Stimulated activated CD8-positive, alpha-beta memory T cell treated with anti-CD3 and anti-CD28 coated beads, Interleukin-2, amount 100 ng/mL, for 1 hour (primary cell): ENCODE results near the gene RBM15B.

ENCODE experiments used
- DNase-seq, 2 donors: peaks; one replicate each; pipeline ENCODE4 v3.0.0-alpha.2; 2020; ENCODE audit warnings: low read depth in 2 of 2

Gene RBM15B

GRCh38 chr3:51391566-51392354 is 675 bp downstream of the RBM15B start:
- no peak for DNase-seq

- DNase-seq: no peak
Measured at GRCh38 chr3:51392355-51393133, 1.5 kb downstream of the RBM15B start.

- no peak for DNase-seq
Measured at GRCh38 chr3:51393134-51393495, 2.0 kb downstream of the RBM15B start.

GRCh38 chr3:51393564-51393963 is 2.5 kb downstream of the RBM15B start:
- DNase-seq: no peak

GRCh38 chr3:51394541-51394940 is 3.5 kb downstream of the RBM15B start:
- DNase-seq: no peak

- DNase-seq: no peak
Measured at GRCh38 chr3:51395493-51396213, 4.6 kb downstream of the RBM15B start.

- DNase-seq: no peak
Measured at GRCh38 chr3:51396401-51396800, 5.3 kb downstream of the RBM15B start.

- DNase-seq: no peak
Measured at GRCh38 chr3:51397392-51397791, 6.3 kb downstream of the RBM15B start.

- no peak for DNase-seq
Measured at GRCh38 chr3:51398595-51399310, 7.7 kb downstream of the RBM15B start.

GRCh38 chr3:51400166-51400565 is 9.1 kb downstream of the RBM15B start:
- DNase-seq: no peak

- no peak for DNase-seq
Measured at GRCh38 chr3:51401735-51402134, 10.7 kb downstream of the RBM15B start.

- DNase-seq: no peak
Measured at GRCh38 chr3:51403675-51404074, 12.6 kb downstream of the RBM15B start.

GRCh38 chr3:51408021-51408420 is 16.9 kb downstream of the RBM15B start:
- DNase-seq: no peak

- DNase-seq: no peak
Measured at GRCh38 chr3:51408813-51409212, 17.7 kb downstream of the RBM15B start.

GRCh38 chr3:51422211-51422610 is 31.1 kb downstream of the RBM15B start:
- DNase-seq: no peak

- no peak for DNase-seq
Measured at GRCh38 chr3:51426921-51427320, 35.8 kb downstream of the RBM15B start.

GRCh38 chr3:51429138-51429537 is 38.1 kb downstream of the RBM15B start:
- no peak for DNase-seq

- no peak for DNase-seq
Measured at GRCh38 chr3:51434110-51434509, 43.0 kb downstream of the RBM15B start.

- DNase-seq: peak in 1 of 2 donors; percentile 14
Measured at GRCh38 chr3:51434746-51435327, 43.8 kb downstream of the RBM15B start.

- DNase-seq: no peak
Measured at GRCh38 chr3:51436998-51437639, 46.0 kb downstream of the RBM15B start.
